22Rv1 (cell line): Measurements from ENCODE around the gene EFCC1.

Experiments used
- ZFX ChIP-seq: fragments of 450-650 bp; IDR thresholded peaks from 2 replicates; pipeline ENCODE4 v1.6.1; 2017; ENCODE audit warnings: antibody characterized with exemption, borderline replicate concordance
- TF ChIP-seq, protein P1 (sequence below): fragments of 450-650 bp; IDR thresholded peaks from 2 replicates; pipeline ENCODE4 v1.5.1; 2017; ENCODE audit warnings: mild to moderate bottlenecking

DNA sequence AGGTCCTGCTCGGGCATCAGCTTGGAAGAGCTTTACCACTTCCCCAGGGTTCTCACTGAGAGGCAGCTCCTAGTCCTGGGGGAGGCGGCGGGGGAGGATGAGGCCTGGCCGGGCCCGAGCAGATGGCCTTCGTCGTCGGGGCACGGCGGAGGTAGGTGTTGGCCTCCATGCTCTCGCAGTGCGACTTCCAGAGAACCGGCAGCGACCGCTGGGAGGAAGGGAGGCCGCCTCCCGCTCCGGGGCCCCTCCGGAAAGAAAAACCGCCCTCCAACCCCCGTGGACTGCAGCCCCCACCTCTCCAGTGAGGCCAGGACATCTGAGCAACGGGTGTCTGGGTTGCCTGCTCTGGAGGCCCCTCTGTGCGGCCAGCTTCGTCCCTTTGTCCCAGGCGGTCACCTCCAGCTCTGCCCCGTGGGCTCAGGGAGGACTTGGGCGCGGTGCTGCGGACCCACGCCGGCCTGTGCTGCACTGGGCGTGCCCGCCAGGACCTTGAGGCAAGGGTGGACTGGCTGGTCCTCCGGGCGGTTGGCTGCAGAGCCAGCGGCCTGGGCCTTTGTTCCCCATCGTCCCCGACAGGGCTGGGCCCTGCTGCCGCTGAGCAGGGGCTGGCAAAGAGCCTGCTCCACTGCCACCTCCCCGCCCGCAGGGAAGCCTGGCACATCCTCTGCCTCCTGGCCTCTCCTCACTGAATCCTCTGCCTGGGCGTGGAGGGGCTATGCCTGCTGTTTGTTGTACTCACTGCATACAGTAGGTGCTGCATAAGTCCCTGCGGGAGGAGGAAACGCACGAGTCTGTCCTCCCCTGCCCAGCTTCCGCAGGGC, 45.8 kb downstream of the EFCC1 start:
- TF ChIP-seq, protein P1, sequence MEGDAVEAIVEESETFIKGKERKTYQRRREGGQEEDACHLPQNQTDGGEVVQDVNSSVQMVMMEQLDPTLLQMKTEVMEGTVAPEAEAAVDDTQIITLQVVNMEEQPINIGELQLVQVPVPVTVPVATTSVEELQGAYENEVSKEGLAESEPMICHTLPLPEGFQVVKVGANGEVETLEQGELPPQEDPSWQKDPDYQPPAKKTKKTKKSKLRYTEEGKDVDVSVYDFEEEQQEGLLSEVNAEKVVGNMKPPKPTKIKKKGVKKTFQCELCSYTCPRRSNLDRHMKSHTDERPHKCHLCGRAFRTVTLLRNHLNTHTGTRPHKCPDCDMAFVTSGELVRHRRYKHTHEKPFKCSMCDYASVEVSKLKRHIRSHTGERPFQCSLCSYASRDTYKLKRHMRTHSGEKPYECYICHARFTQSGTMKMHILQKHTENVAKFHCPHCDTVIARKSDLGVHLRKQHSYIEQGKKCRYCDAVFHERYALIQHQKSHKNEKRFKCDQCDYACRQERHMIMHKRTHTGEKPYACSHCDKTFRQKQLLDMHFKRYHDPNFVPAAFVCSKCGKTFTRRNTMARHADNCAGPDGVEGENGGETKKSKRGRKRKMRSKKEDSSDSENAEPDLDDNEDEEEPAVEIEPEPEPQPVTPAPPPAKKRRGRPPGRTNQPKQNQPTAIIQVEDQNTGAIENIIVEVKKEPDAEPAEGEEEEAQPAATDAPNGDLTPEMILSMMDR: no peak
- no peak for TF ChIP-seq ZFX
